Measurements from ENCODE around the gene LSAMP.

Gene LSAMP

DNA sequence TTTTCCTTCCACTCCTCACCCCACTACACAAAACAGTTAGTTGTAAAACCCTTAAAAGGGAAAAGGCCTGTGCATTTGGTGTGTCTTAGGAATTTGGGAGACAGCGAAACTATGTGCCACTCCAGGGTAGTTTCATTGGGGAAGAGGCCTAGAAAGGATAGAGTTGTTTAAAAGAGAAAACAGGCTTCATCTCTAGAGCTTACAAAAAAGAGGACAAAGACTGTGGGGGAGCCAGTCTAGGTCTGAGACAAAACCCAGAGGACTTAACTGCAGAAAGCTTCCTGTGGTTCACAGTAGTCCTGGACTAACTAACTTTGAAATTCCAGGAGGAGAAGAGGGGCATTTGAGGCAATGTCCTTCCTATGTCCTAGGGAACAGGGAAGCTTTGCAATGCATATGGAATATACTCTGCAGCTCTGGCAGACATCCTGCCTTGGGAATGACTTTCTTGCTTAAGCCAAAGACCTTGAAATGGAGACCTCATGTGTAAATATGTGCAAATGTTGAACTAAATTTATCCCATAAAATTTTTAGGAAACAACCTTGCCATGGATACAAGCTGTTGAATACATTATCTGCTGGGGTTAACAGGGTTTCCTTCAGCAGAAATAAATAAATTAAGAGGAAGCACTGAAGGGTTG lies 159.4 kb downstream of the LSAMP start:
- DNase-seq: no peak

DNA sequence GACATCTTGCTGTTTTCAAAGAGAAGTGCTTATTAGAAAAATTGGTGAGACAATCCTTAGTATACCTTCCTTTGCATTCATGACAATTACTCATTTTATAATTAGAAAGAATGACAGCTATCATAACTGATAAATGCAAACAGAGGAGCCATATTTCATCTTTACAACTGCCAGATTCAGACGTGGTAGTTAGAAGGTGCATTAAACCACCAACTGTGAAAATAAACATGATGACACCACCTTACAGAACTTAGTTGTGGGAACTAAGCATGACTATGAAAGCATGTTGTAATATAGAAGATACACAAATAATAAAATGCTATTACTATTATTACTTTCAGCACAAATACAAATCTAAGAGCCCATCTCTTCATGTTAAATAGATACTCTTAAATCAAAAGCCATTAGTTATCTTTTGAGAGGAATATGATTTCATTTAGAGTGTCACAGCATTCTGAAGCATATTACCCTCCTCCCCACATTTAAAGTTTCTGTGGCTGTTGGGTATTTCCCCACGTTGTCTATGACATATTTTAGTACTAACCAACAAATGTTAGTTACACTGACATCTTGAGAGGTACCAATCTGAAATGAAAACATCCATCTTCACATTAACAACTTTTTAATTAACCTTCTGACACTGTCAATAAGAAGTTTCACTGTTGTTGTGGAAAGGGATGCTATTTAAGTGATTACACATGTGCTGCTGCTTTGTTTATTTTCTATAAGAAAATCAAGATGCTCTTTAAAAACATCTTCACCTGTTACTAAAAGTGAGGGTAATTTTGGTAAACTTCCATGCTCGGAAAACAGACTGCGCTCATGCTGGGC lies 163.8 kb downstream of the LSAMP start:
- DNase-seq: no peak

- DNase-seq: no peak
Observed at GRCh38 chr3:116280130-116280740, 165.1 kb downstream of the LSAMP start.

DNA sequence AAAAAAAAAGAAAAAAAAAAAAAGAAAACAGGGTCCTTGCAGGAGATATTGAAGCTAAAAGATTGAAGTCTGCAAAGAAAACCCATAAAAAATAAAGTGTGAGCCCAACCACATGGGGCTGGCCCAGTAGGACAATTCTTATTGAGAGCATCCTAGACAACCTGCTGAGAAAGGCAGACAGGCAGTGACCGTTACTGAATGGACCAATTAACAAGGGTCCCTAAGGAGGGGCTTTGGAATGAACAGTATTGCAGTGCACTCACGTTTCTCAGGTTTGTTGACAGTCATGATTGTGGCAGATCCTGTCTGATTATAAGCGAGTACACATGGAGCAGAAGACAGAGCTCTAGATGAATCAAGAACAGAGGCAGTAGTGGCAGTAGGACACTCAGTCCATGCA lies 168.6 kb downstream of the LSAMP start:
- DNase-seq: no peak

- DNase-seq: no peak
Observed at GRCh38 chr3:116270056-116270455, 175.2 kb downstream of the LSAMP start.

GRCh38 chr3:116267116-116267515 lies 178.2 kb downstream of the LSAMP start:
- DNase-seq: no peak

- DNase-seq: no peak
Observed at GRCh38 chr3:116265976-116266584, 179.2 kb downstream of the LSAMP start.

- no peak for DNase-seq
Observed at GRCh38 chr3:116265320-116265695, 180.0 kb downstream of the LSAMP start.

DNA sequence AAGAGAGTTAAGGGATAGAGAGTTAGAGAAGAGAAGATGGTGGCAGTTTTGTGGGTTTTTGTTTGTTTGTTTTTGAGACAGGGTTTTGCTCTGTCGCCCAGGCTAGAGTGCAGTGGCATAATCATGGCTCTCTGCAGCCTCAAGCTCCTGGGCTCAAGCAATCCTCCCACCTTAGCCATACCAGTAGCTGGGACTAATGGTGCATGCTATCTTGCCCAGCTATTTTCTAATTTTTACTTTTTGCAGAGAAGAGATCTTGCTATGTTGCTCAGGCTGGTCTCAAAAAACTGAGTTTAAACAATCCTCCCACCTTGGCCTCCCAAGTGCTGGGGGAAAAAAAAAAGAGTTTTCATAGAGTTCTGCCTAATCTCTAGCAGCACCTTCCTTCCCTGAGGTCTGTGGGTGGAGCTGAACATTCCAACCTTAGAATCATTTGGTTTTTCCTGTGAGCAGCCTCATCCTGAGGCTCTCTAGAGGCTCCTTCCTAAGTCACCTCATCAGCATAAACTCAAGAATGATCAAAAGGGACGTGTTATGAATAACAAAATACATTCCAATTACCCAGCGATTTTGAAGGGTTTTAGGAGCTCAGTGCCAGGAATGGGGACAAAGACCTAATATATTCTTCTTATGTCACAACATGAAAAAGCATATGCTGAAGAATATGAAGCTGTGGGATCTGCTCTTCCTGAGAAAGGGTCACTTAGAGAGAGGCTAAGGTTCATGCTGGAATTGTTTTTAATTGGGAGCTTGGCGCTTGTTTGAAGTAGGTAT lies 180.6 kb downstream of the LSAMP start:
- DNase-seq: no peak

- no peak for DNase-seq
Observed at GRCh38 chr3:116263842-116264545, 181.3 kb downstream of the LSAMP start.

DNA sequence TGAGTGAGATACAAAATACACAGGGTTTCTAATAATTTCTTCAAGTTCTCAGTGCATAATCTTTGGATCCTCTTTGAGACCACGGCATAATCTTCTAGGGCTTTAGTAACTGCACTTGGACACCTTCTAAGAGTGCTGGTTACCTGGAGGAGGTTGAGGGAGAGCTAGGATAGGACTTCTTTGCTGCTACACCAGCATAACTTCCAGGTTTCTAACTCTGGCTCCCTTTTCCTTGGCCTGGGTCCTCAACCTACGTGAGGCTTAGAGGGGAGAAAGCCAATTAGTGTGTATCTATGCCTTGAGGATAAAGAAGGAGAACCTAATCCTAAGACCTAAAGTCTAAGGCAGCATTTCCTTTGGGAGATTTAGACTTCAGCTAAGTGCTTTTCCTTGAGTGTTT lies 184.8 kb downstream of the LSAMP start:
- DNase-seq: no peak

- DNase-seq: no peak
Observed at GRCh38 chr3:116259984-116260383, 185.3 kb downstream of the LSAMP start.

DNA sequence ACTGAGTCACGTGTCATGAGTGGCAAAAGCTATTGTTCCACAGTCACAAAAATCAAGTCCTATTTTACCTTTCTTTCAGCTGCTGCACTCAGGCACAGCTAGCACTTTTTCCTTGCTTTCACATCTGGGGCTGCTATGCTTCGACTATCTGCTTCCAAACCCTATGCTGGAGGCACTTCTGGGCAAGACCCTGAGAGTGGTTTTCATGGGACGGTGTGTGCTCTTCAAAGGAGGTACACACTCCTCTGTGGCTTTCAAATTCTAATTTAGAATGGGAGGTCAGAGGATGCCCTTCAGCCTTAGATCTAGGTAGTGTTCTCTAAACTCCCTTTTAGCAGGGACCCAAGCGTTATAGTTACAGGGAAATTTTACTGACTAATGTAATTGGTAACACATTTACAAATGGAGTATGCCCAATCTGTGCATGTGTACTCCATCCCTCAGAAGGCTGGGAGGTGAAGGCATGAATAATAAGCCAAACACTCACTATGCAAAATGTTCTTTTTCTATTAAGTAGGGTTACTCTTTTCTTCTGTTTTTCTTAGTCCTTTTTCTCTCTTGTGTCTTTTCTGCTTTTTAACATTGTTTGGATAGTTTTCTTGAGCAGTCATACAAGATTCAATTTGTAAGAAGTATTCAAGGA lies 188.3 kb downstream of the LSAMP start:
- no peak for DNase-seq

DNA sequence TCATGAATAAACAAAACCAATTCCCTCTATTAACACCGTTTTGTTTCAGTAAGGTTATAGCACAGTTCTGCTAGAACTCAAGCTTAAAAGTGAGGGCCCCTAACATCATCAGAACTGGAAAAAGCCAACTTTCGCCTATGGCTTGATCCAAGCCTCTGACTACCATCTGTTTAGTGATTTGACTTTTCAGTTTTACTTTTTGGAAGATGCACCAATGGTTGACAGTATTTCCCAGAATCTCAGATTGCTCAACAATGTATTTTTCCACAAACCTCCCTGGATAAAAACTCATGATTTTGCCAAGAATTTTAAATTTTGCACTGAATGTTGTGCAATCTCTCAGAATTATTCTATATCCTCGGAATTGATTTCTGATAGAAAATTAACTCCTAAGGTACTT lies 190.7 kb downstream of the LSAMP start:
- no peak for DNase-seq

DNA sequence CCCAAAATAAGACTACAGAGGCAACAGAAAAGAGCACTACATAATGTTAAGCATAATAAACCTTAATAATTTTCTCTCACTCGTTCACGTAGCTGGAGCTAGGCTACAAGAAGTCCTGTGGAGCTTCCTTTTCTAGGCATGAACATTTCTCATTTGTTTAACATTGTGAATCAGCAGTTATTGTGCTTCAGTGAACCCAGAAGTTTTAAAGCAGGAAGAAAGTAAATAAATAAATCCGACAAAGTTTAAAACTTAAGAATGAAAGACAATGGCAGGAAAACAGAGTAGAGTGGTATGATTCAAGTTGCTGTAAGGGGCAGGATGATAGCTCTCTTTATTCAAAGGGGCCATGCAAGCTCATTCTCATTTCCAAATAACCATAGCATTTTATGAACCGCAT lies 191.8 kb downstream of the LSAMP start:
- DNase-seq: no peak

DNA sequence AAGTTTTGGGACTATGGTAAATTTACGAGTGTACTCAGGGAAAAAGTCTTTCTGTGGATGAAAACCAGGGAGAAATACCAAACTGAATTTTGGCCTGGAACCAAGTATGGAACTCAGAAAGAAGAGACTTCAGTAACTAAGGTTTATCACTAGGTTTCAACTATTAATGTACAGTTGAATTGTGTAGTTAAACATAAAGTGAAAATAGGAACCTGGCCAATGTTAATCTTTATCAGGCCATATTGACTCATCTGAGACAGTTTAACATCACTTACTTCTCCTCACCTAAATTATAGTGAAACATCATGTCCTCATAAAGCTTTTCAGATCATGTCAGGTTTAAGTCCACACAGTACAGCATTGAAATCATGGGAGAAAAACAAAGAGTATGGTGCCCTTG lies 197.7 kb downstream of the LSAMP start:
- DNase-seq: no peak

DNA sequence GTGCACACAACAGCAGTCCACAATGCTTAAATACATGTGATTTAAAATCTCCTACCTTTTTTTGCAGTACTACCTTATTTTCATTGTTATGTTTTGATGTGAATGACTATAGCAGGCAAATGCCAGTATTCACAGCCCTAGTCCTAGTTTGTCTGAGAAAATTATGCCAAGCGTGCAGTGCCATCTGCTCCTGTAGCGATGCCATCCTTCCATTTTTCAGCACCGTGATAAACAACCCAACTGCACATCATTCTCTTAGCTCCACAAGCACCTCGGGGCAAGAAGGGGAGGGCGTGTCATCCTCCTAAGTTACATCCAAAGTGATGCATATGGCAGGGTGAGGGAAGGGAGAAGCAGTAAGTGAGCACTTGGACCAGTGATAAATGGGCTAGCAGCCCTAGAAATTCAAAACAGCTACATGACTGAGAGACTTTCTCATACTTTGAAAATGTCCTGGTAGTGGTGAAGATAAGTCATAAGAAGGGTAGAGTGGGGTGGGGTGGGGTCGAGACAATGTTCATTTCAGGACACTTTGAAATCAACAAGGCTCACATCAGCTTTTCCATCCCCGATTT lies 198.8 kb downstream of the LSAMP start:
- no peak for DNase-seq

DNA sequence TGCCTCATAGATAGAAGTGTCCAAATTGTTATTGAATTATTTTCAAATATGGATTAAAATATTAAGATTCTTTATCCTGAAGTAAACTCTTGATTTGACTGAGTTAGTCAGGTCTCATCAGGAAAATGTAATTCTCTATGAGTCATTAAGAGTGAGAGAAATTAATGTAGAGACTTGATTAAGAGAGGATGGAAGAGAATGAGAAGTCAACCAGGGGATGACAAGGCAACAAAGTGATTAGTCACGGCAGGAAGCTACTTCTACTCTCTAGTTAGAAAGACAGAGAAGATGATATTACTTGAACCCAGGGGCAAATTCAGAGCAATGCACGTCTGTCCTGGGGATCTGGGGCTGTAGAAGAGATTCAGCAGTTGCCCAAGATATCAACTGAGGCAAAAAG lies 202.5 kb downstream of the LSAMP start:
- no peak for DNase-seq

DNA sequence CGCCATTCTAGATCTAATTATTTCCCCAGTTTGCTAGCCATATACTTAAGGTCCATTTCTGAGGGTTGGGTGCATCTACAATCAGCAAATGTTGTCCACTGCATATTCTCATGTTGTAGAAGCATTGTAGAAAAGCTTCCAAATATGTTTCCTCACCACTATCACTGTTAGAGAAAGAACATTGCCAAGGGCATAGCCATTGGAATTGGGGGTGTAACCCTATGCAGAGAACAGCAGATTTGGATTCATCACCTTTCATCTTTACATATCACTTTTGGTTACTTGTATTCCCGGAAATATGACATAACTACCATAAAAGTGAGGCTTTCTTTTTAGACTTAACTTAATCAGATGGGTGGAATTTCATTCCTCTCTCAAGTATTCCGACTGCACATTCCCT lies 203.6 kb downstream of the LSAMP start:
- DNase-seq: no peak

GRCh38 chr3:116240261-116240660 lies 205.0 kb downstream of the LSAMP start:
- DNase-seq: no peak

DNA sequence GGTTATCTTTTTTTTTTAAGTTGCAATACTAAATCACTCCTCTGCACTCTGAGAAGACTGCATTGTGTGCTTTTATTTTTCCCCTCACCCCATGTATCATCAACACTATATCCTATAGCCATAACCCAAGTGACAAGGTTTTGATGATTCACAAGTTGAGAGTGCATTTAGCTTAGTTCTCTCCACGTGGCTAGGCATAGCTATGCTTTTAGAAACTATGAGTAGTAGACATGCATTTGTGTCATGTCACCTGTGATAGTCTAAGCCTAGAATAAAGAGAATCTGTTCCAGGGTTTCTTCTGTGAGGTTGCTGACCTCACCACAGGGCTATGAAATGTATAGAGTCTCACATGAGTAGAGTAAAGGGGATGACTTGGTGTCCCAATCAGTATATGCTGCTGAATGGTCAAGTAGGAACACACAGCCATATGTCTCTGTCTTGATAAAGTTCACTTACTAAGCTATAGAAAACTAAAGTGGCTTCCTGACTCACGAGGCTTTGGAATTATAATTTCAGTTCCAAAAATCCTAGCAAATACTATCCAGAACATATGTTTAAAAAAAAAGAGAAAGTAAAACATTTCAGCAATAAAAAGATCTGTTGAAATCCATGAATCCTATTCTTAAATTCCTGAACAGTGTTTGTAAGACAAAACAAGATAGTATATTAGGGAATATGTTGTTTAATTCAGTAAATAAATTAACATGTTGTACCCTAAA lies 206.3 kb downstream of the LSAMP start:
- DNase-seq: no peak
